Activated naive CD4-positive, alpha-beta T cell treated with anti-CD3 and anti-CD28 coated beads, Interleukin-2, amount 10 ng/mL, durations not matched to agents 7 days and 5 days (primary cell): ENCODE measurements around the gene FPR2.

Experiments
- CTCF ChIA-PET: fragments of 350-600 bp; sonication (Branson Sonifier 250); formaldehyde crosslinking; loops from one replicate; lab custom pipeline; 2021; ENCODE audit warnings: antibody characterized with exemption; lab: Charles Lee
- DNase-seq: peaks from one replicate; pipeline ENCODE4 v3.0.0-alpha.2; 2020
- H3K27ac Mint-ChIP-seq: one replicate; pipeline ENCODE4 v1.8.0; 2021; ENCODE audit warnings: mild to moderate bottlenecking, moderate library complexity, mixed read lengths
- H3K27me3 Mint-ChIP-seq: one replicate; pipeline ENCODE4 v1.8.0; 2021; ENCODE audit warnings: mild to moderate bottlenecking, mixed read lengths
- H3K36me3 Mint-ChIP-seq: one replicate; pipeline ENCODE4 v1.8.0; 2021; ENCODE audit warnings: mixed read lengths
- H3K4me1 Mint-ChIP-seq: one replicate; pipeline ENCODE4 v1.8.0; 2021; ENCODE audit warnings: mixed read lengths
- H3K4me3 Mint-ChIP-seq: one replicate; pipeline ENCODE4 v1.8.0; 2021; ENCODE audit warnings: mild to moderate bottlenecking, moderate library complexity, mixed read lengths
- H3K9me3 Mint-ChIP-seq: one replicate; pipeline ENCODE4 v1.8.0; 2021; ENCODE audit warnings: mixed read lengths

The FPR2 gene

GRCh38 chr19:51784109-51784785, 23.3 kb downstream of the FPR2 start:
- CTCF ChIA-PET, result no interaction called here
- Mint-ChIP-seq H3K4me3 (no peak overlapping the region), H3K4me1 (no peaks in the 10 kb centered on the region), H3K9me3 (peaks cover 8% of the 10 kb centered on the region), H3K27me3 (peaks cover 4% of the 10 kb centered on the region), H3K27ac (no peak overlapping the region), H3K36me3 (no peaks in the 10 kb centered on the region)
- DNase-seq, result no peak

GRCh38 chr19:51784922-51785690, 24.1 kb downstream of the FPR2 start:
- CTCF ChIA-PET, result no interaction called here
- Mint-ChIP-seq H3K36me3 (no peaks in the 10 kb centered on the region), H3K4me1 (no peaks in the 10 kb centered on the region)

GRCh38 chr19:51786646-51787494, 25.9 kb downstream of the FPR2 start:
- H3K27ac Mint-ChIP-seq, result no peak overlapping the region

More at GRCh38 chr19:51784922-51785690, 24.1 kb downstream of the FPR2 start:
- Mint-ChIP-seq H3K4me3 (no peak overlapping the region), H3K27me3 (peaks cover 4% of the 10 kb centered on the region), H3K9me3 (peaks cover 10% of the 10 kb centered on the region), H3K27ac (no peak overlapping the region)
- DNase-seq, result peak; percentile 45

GRCh38 chr19:51788029-51788428, 27.0 kb downstream of the FPR2 start:
- H3K27ac Mint-ChIP-seq, result no peak overlapping the region
- no peak overlapping the region for H3K4me3 Mint-ChIP-seq
- H3K9me3 Mint-ChIP-seq, result peaks cover 17% of the 10 kb centered on the region
- DNase-seq, result no peak
- no peaks in the 10 kb centered on the region for H3K4me1 Mint-ChIP-seq
- H3K27me3 Mint-ChIP-seq, result no peaks in the 10 kb centered on the region
- no peaks in the 10 kb centered on the region for H3K36me3 Mint-ChIP-seq
- CTCF ChIA-PET, result no interaction called here

More at GRCh38 chr19:51786646-51787494, 25.9 kb downstream of the FPR2 start:
- CTCF ChIA-PET, result interaction anchor here (1.5 kb wide), 1 partner anchor 9 kb away, joined by 4 read pairs; no protein-coding TSS in a partner anchor
- Mint-ChIP-seq H3K9me3 (peaks cover 14% of the 10 kb centered on the region), H3K36me3 (no peaks in the 10 kb centered on the region), H3K27me3 (peaks cover 4% of the 10 kb centered on the region), H3K4me3 (no peak overlapping the region), H3K4me1 (no peaks in the 10 kb centered on the region)
- no peak for DNase-seq

DNA sequence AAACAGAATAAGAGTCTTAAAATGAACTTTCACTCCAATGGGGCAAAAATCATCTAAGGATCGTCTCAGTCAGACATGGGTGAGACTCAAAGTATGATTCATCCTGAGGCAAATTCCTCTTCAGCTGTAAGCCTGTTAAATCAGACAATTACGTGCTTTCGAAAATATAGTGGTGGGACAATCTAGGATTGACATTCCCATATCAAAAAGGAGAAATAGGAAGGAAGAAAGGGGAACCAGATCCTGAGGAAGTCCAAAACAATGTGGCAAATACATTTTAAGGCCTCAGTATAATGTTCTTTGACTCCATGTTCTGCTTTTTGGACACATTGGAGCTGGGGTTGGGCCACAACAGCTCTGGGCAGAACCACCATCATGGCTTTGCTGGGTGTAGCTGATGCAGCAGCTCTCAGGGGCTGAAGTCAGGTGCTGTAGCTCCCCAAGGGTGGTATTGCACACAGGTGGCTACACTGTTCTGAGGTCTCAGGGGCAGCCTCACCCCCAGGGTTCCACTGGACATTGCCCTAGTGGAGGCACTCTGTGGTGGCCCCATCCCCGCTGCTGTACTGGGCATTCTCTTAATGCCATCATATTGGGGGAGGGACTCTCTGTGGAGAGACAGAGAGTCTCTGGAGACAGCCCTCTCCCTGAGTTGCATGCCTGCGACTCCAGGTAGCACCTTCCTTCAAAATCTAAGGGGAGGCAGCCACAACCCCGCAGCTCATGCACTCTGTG, 28.2 kb downstream of the FPR2 start:
- CTCF ChIA-PET, result no interaction called here

GRCh38 chr19:51792932-51793331, 32.0 kb downstream of the FPR2 start:
- H3K27ac Mint-ChIP-seq, result no peak overlapping the region

More for the DNA sequence above, 28.2 kb downstream of the FPR2 start:
- H3K36me3 Mint-ChIP-seq, result no peaks in the 10 kb centered on the region
- H3K4me3 Mint-ChIP-seq, result no peak overlapping the region
- no peaks in the 10 kb centered on the region for H3K4me1 Mint-ChIP-seq
- no peak for DNase-seq
- no peaks in the 10 kb centered on the region for H3K27me3 Mint-ChIP-seq
- H3K9me3 Mint-ChIP-seq, result peaks cover 17% of the 10 kb centered on the region
- no peak overlapping the region for H3K27ac Mint-ChIP-seq

GRCh38 chr19:51793994-51794393, 33.0 kb downstream of the FPR2 start:
- Mint-ChIP-seq H3K27me3 (no peaks in the 10 kb centered on the region), H3K4me3 (no peak overlapping the region), H3K4me1 (no peaks in the 10 kb centered on the region), H3K9me3 (peaks cover 24% of the 10 kb centered on the region), H3K36me3 (no peaks in the 10 kb centered on the region), H3K27ac (no peak overlapping the region)
- CTCF ChIA-PET, result no interaction called here
- no peak for DNase-seq

More at GRCh38 chr19:51792932-51793331, 32.0 kb downstream of the FPR2 start:
- Mint-ChIP-seq H3K4me1 (no peaks in the 10 kb centered on the region), H3K9me3 (peaks cover 21% of the 10 kb centered on the region), H3K4me3 (no peak overlapping the region), H3K27me3 (no peaks in the 10 kb centered on the region), H3K36me3 (no peaks in the 10 kb centered on the region)
- CTCF ChIA-PET, result no interaction called here
- no peak for DNase-seq

- no peak within 1 kb of the TSS for H3K27ac Mint-ChIP-seq
- H3K9me3 Mint-ChIP-seq, result peaks cover 26% of the 10 kb centered on the region
- CTCF ChIA-PET, result no interaction called here
Observed at GRCh38 chr19:51794885-51795490, 34.0 kb downstream of the FPR2 start, which contains the start of gene FPR3. FPR3 (plus strand) TSS chr19:51795157; CDS start chr19:51823749, 28,592 bp downstream.

DNA sequence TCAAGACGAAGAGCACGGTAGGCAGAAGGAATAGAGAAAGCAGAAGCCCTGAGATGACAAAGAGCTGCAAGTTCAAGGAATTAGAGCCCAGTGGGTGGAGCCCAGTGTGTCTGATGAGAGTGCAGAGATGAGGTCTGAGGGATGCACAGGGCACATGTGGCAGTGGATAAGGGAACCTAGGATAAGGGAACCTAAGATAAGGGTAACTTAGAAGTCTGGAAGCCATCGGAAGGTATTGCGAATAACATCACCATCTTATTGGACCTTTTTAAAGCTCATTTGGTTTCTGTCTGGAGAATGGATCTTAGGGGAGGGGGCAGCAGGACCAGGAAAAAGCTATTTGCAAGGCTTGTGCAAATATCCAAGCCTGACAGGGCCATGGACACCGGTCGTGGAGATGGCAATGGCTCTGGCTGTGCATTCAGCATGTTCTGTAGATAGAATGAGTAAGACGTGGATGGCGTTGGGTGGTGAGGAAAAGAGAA, 35.3 kb downstream of the FPR2 start:
- no peak overlapping the region for H3K4me3 Mint-ChIP-seq
- H3K9me3 Mint-ChIP-seq, result peaks cover 32% of the 10 kb centered on the region
- DNase-seq, result no peak
- CTCF ChIA-PET, result interaction anchor here (1.3 kb wide), 1 partner anchor 19 kb away, joined by 6 read pairs; no protein-coding TSS in a partner anchor
- H3K27me3 Mint-ChIP-seq, result no peaks in the 10 kb centered on the region
- no peak overlapping the region for H3K27ac Mint-ChIP-seq
- no peaks in the 10 kb centered on the region for H3K4me1 Mint-ChIP-seq
- no peaks in the 10 kb centered on the region for H3K36me3 Mint-ChIP-seq

More at GRCh38 chr19:51794885-51795490, 34.0 kb downstream of the FPR2 start, which contains the start of gene FPR3:
- no peaks in the 10 kb centered on the region for H3K36me3 Mint-ChIP-seq
- no peaks in the 10 kb centered on the region for H3K27me3 Mint-ChIP-seq
- DNase-seq, result no peak
- no peak within 1 kb of the TSS for H3K4me3 Mint-ChIP-seq
- no peaks in the 10 kb centered on the region for H3K4me1 Mint-ChIP-seq

- DNase-seq, result no peak
- Mint-ChIP-seq H3K9me3 (peaks cover 28% of the 10 kb centered on the region), H3K27me3 (no peaks in the 10 kb centered on the region), H3K4me1 (no peaks in the 10 kb centered on the region), H3K4me3 (no peak overlapping the region), H3K36me3 (no peaks in the 10 kb centered on the region), H3K27ac (no peak overlapping the region)
- CTCF ChIA-PET, result no interaction called here
Observed at GRCh38 chr19:51797480-51797879, 36.5 kb downstream of the FPR2 start.

DNA sequence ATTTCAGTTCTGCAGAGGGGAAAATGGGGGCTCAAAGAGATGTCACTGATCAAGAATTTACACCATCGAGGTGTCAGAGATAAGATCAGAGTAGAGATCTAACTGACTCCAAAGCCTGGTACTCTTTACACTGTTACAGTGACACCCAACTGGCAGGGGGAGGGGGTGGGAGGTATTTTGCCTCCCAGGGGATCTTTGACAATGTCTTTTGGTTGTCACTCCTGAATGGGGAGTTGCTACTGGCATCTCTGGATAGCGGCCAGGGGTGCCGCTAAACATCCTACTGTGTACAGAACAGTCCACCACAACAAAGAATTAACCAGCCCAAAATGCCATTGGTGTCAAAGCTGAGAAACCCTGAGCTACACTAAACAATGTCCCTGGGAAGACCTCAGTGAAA, 37.1 kb downstream of the FPR2 start:
- no peaks in the 10 kb centered on the region for H3K4me1 Mint-ChIP-seq
- H3K27ac Mint-ChIP-seq, result no peak overlapping the region
- DNase-seq, result no peak
- H3K27me3 Mint-ChIP-seq, result no peaks in the 10 kb centered on the region
- H3K4me3 Mint-ChIP-seq, result no peak overlapping the region
- peaks cover 26% of the 10 kb centered on the region for H3K9me3 Mint-ChIP-seq
- H3K36me3 Mint-ChIP-seq, result no peaks in the 10 kb centered on the region
- CTCF ChIA-PET, result no interaction called here

GRCh38 chr19:51799034-51799773, 38.2 kb downstream of the FPR2 start:
- peaks cover 29% of the 10 kb centered on the region for H3K9me3 Mint-ChIP-seq
- no peaks in the 10 kb centered on the region for H3K36me3 Mint-ChIP-seq
- no peak for DNase-seq
- CTCF ChIA-PET, result no interaction called here
- no peaks in the 10 kb centered on the region for H3K4me1 Mint-ChIP-seq
- no peak overlapping the region for H3K4me3 Mint-ChIP-seq
- H3K27ac Mint-ChIP-seq, result no peak overlapping the region
- no peaks in the 10 kb centered on the region for H3K27me3 Mint-ChIP-seq
